ENCODE results near the gene RETSAT.
A peak's percentile ranks its signal among the peaks of the same experiment; 100 is the strongest.
"Not testable (repeated sequence)": the region's sequence is repeated elsewhere in the genome, so short reads cannot be mapped to it uniquely, and the experiment has no call there.

The RETSAT gene

GRCh38 chr2:85334928-85335327 lies 19.4 kb downstream of the RETSAT start:
- no peak overlapping the region for H3K4me3 ChIP-seq (replicated peaks; ENCODE audit: low read depth, low read length)
- H3K27me3 ChIP-seq (replicated peaks; ENCODE audit: control insufficient read depth, insufficient read depth, low read length), result no peaks in the 10 kb centered on the region
- no peaks in the 10 kb centered on the region for H3K36me3 ChIP-seq (ENCODE audit: control insufficient read depth, insufficient read depth, low read length)
- no peak for DNase-seq (ENCODE audit: extremely low read depth, insufficient read length)
- TF ChIP-seq, protein P1, sequence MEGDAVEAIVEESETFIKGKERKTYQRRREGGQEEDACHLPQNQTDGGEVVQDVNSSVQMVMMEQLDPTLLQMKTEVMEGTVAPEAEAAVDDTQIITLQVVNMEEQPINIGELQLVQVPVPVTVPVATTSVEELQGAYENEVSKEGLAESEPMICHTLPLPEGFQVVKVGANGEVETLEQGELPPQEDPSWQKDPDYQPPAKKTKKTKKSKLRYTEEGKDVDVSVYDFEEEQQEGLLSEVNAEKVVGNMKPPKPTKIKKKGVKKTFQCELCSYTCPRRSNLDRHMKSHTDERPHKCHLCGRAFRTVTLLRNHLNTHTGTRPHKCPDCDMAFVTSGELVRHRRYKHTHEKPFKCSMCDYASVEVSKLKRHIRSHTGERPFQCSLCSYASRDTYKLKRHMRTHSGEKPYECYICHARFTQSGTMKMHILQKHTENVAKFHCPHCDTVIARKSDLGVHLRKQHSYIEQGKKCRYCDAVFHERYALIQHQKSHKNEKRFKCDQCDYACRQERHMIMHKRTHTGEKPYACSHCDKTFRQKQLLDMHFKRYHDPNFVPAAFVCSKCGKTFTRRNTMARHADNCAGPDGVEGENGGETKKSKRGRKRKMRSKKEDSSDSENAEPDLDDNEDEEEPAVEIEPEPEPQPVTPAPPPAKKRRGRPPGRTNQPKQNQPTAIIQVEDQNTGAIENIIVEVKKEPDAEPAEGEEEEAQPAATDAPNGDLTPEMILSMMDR (IDR thresholded peaks at IDR 0.05; ENCODE audit: insufficient read depth, low read length, poor library complexity, severe bottlenecking), result no peak

DNA sequence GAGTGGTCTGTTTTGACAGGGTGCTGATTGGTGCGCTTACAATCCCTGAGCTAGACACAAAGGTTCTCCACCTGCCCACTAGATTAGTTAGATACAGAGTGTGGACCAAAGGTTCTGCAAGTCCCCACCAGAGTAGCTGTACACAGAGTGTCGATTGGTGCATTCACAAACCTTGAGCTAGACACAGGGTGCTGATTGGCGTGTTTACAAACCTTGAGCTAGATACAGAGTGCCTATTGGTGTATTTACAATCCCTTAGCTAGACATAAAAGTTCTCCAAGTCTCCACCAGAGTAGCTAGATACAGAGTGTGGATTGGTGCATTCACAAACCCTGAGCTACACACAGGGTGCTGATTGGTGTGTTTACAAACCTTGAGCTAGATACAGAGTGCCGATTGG lies 20.5 kb downstream of the RETSAT start:
- not testable (repeated sequence) for DNase-seq (ENCODE audit: extremely low read depth, insufficient read length); H3K4me3 ChIP-seq (replicated peaks; ENCODE audit: low read depth, low read length); H3K36me3 ChIP-seq (ENCODE audit: control insufficient read depth, insufficient read depth, low read length); H3K27me3 ChIP-seq (replicated peaks; ENCODE audit: control insufficient read depth, insufficient read depth, low read length)

DNA sequence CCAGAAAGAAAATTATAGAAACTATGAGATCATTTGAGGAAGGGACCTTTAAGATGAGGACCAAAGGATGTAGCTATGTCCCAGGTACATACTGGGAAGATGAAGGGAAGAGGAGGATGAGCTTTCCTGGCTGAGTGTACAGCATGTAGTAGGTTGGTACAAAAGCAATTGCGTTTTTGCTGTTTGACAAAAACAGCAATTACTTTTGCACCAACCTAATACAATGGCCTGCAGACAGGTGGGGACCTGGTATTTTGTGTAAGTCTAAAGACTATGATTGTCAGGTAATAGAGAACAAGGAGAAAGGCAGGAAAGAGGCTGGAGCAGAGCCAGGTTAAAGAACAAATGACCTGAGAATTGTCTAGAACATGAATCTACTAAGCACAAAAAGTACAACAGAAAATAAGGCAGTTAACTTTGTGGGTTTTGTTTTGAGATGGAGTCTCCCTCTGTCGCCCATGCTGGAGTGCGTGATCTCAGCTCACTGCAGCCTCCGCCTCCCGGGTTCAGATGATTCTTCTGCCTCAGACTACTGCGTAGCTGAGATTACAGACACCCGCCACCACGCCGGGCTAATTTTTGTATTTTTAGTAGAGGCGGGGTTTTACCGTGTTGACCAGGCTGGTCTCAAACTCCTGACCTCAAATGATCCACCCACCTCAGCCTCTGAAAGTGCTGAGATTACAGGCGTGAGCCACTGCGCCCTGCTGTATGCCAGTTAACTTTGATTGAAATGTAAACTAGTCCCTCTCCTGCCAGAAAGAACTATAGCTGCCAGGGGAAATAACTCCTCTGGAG lies 23.3 kb downstream of the RETSAT start:
- no peaks in the 10 kb centered on the region; the same call in 1 of the 2 replicates for H3K36me3 ChIP-seq (ENCODE audit: control insufficient read depth, insufficient read depth, low read length)
- TF ChIP-seq, protein P1 (IDR thresholded peaks at IDR 0.05; ENCODE audit: insufficient read depth, low read length, poor library complexity, severe bottlenecking), result no peak
- peak; percentile 39 for DNase-seq (ENCODE audit: extremely low read depth, insufficient read length)
- H3K4me3 ChIP-seq (replicated peaks; ENCODE audit: low read depth, low read length), result no peak overlapping the region
- H3K27me3 ChIP-seq (replicated peaks; ENCODE audit: control insufficient read depth, insufficient read depth, low read length), result no peaks in the 10 kb centered on the region

- not testable (repeated sequence) for H3K27me3 ChIP-seq (replicated peaks; ENCODE audit: control insufficient read depth, insufficient read depth, low read length); DNase-seq (ENCODE audit: extremely low read depth, insufficient read length)
These were observed 24.6 kb downstream of the RETSAT start for GRCh38 chr2:85329701-85330100.

GRCh38 chr2:85329181-85329651 lies 25.1 kb downstream of the RETSAT start:
- Histone ChIP-seq H3K4me3 (replicated peaks; ENCODE audit: low read depth, low read length) (no peak overlapping the region), H3K36me3 (ENCODE audit: control insufficient read depth, insufficient read depth, low read length) (peaks cover 5% of the 10 kb centered on the region), H3K27me3 (replicated peaks; ENCODE audit: control insufficient read depth, insufficient read depth, low read length) (no peaks in the 10 kb centered on the region)
- no peak for DNase-seq (ENCODE audit: extremely low read depth, insufficient read length)
- TF ChIP-seq, protein P1 (IDR thresholded peaks at IDR 0.05; ENCODE audit: insufficient read depth, low read length, poor library complexity, severe bottlenecking), result no peak

More at GRCh38 chr2:85329701-85330100, 24.6 kb downstream of the RETSAT start:
- not testable (repeated sequence) for H3K4me3 ChIP-seq (replicated peaks; ENCODE audit: low read depth, low read length); H3K36me3 ChIP-seq (ENCODE audit: control insufficient read depth, insufficient read depth, low read length)

GRCh38 chr2:85327822-85328617 lies 26.3 kb downstream of the RETSAT start, which contains the start of gene TGOLN2:
Gene TGOLN2, minus strand, starts transcription at chr2:85327989. Its CDS starts 27 bp downstream, at chr2:85327962.
- H3K36me3 ChIP-seq (ENCODE audit: control insufficient read depth, insufficient read depth, low read length), result peaks cover 11% of the 10 kb centered on the region
- peak; percentile 95 for DNase-seq (ENCODE audit: extremely low read depth, insufficient read length)
- no peaks in the 10 kb centered on the region for H3K27me3 ChIP-seq (replicated peaks; ENCODE audit: control insufficient read depth, insufficient read depth, low read length)

More at GRCh38 chr2:85327822-85328617, 26.3 kb downstream of the RETSAT start, which contains the start of gene TGOLN2:
- peak within 1 kb of the TSS; percentile 91 for H3K4me3 ChIP-seq (replicated peaks; ENCODE audit: low read depth, low read length)
- TF ChIP-seq, protein P1 (IDR thresholded peaks at IDR 0.05; ENCODE audit: insufficient read depth, low read length, poor library complexity, severe bottlenecking), result peak; percentile 4

Data from GM06990 (cell line).